Adipocyte (in vitro differentiated cells): ENCODE results near the gene TWSG1.

Experiments
- DNase-seq: peaks from one replicate; pipeline ENCODE4 v3.0.0-alpha.2; 2015; ENCODE audit warnings: low read depth
- H3K27me3 ChIP-seq: replicated peaks from 2 replicates; pipeline ENCODE4 v1.7.0; 2013; ENCODE audit warnings: mild to moderate bottlenecking, low read length, moderate library complexity; ENCODE audit not compliant: control insufficient read depth, insufficient read depth
- H3K36me3 ChIP-seq: 2 replicates; pipeline ENCODE4 v1.7.0; 2013; ENCODE audit warnings: low read length, mild to moderate bottlenecking, moderate library complexity; ENCODE audit not compliant: control insufficient read depth, insufficient read depth, severe bottlenecking
- H3K4me1 ChIP-seq: 2 replicates; pipeline ENCODE4 v1.7.0; 2013; ENCODE audit warnings: mild to moderate bottlenecking, low read length, moderate library complexity; ENCODE audit not compliant: control insufficient read depth, insufficient read depth
- H3K4me3 ChIP-seq: 2 replicates; pipeline ENCODE4 v1.7.0; 2013; ENCODE audit warnings: mild to moderate bottlenecking, low read length, moderate library complexity
- H3K9ac ChIP-seq: 2 replicates; pipeline ENCODE4 v1.7.0; 2013; ENCODE audit warnings: mild to moderate bottlenecking, low read length, moderate library complexity
- H3K9me3 ChIP-seq: 2 replicates; pipeline ENCODE4 v1.7.0; 2013; ENCODE audit warnings: mild to moderate bottlenecking, low read length, moderate library complexity; ENCODE audit not compliant: control insufficient read depth

Gene TWSG1

DNA sequence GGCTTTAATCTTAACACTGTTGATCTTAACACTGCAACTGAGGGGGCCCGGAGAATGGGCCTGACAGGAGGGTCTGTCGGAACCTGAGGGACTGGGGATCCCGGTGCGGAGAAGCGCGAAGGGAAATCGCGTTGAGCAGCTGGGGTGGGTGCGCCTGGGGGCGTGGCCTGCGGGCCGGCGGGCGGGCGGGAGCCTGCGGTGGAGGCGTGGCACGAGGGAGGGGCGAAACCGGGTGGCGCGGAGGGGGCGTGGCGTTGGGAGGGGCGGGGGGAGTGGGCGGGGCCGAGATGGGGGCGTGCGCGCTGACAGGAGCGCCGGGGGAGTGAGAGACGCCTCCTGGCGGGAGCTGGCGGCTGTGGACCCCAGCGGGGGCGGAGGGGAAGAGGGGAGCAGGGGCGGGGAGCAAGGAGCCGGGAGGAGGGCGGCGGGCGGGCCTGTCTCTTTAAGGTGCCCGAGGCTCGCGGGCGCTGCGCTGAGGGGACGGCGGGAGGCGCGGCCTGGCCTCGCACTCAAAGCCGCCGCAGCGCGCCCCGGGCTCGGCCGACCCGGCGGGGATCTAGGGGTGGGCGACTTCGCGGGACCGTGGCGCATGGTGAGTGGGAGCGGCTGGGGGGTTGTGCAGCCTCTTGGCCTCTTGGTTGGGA, at the start of gene TWSG1:
TWSG1 (plus strand) TSS at position 445 of the 644 bp plus-strand sequence. CDS start 2,457 bp downstream, outside the sequence.
- Histone ChIP-seq H3K4me3 (peak within 1 kb of the TSS; percentile 97), H3K4me1 (peaks cover 6% of the 10 kb centered on the region), H3K27me3 (no peaks in the 10 kb centered on the region), H3K36me3 (peaks cover 18% of the 10 kb centered on the region), H3K9me3 (no peaks in the 10 kb centered on the region), H3K9ac (peak within 1 kb of the TSS; percentile 90)
- DNase-seq = peak; percentile 98

DNA sequence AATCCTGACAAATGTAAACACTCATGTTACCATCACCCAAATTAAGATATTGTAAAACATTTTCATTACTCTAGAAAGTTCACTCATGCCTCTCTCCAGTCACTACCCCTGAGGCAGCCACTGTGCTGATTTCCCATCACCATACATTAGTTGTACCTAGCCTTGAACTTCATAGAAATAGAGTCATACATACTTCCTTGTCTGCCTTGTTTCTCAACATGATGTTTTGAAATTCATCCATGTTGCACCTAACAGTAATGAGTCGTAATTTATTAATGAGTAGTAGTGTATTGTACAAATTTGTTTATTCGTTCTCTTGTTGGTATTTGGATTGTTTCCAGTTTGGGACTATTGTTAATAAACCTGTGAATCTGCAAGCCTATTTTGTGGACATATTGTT, 49.0 kb upstream of the TWSG1 start:
- Histone ChIP-seq H3K27me3 (no peaks in the 10 kb centered on the region), H3K9me3 (no peaks in the 10 kb centered on the region), H3K36me3 (peaks cover 25% of the 10 kb centered on the region), H3K4me3 (no peak overlapping the region), H3K4me1 (no peaks in the 10 kb centered on the region), H3K9ac (no peak overlapping the region)
- no peak for DNase-seq

DNA sequence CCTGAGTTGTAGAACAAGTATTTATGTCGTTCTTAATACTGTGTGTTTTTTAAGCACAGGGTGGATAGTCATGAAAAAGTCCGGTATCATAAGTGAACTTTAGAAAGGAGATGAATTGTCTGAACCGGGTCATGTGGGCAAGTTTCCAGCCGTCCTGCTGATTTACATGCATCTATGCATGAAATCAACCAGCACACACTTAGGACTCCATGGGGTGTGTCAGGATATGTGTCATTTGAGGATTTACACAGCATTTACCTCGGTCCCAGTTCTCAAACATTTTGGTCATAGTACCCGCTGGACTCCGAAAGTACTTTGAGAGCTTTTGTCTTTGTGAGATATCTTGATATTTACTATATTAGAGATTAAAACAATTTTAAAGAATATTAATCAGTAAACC, 47.5 kb upstream of the TWSG1 start:
- H3K36me3 ChIP-seq = peaks cover 13% of the 10 kb centered on the region
- H3K9ac ChIP-seq = no peak overlapping the region
- H3K4me1 ChIP-seq = no peaks in the 10 kb centered on the region
- no peaks in the 10 kb centered on the region for H3K27me3 ChIP-seq
- DNase-seq = no peak
- no peak overlapping the region for H3K4me3 ChIP-seq
- no peaks in the 10 kb centered on the region for H3K9me3 ChIP-seq

DNA sequence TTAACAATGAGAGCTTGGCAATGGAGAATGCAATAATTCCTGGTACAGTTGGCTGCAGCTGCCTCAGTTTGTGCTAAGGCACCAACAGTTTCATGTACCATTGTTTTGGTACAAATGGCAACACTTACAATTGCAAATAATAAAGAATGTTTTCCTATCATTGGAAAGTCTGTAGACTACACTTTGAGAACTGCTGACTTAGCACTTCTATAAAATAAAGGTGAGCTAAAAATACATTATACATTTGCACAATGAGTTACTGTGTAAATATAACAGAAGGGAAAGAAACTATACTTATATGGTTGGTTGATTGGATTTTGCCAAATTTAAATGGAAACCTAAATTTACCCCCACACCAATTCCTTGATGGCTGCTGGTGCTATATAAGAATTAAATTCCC, 44.9 kb upstream of the TWSG1 start:
- Histone ChIP-seq H3K4me1 (no peaks in the 10 kb centered on the region), H3K9me3 (peaks cover 6% of the 10 kb centered on the region), H3K36me3 (no peaks in the 10 kb centered on the region), H3K27me3 (no peaks in the 10 kb centered on the region), H3K4me3 (no peak overlapping the region), H3K9ac (no peak overlapping the region)
- no peak for DNase-seq

DNA sequence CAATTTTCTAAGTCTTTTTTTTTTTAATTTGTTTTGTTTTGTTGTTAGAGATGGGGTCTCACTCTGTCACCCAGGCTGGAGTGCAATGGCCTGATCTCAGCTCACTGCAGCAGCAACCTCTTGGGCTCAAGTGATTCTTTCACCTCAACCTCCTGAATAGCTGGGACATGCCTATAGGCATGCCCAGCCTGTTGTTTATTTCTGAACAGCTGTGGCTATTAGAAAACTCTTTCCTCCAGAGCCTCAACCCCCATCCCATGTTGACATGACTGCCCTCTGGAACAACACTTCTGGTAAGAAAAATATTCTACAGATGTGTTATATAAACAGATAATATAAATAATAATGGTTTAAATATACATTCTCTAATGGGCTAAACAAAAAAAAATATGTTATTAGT, 44.4 kb upstream of the TWSG1 start:
- Histone ChIP-seq H3K27me3 (no peaks in the 10 kb centered on the region), H3K36me3 (no peaks in the 10 kb centered on the region), H3K4me1 (no peaks in the 10 kb centered on the region), H3K9me3 (peaks cover 6% of the 10 kb centered on the region), H3K9ac (no peak overlapping the region), H3K4me3 (no peak overlapping the region)
- DNase-seq = peak; percentile 15

DNA sequence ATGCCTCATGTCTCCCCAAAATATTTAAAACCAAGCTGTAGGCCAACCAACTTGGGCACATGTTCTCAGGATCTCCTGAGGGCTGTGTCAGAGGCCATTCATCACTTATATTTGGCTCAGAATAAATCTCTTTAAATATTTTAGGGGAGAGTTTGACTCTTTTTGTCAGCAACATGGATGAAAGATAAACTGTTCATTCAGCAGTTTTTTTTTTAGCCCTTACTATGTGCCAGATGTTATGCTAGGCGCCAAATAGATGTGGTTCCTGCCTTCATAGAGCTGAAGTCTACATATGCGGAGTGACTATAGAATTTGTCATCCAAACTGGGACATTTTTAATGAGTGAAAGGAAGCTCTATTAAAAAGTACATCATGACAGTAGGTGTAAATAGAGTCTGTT, 42.5 kb upstream of the TWSG1 start:
- Histone ChIP-seq H3K27me3 (no peaks in the 10 kb centered on the region), H3K4me1 (no peaks in the 10 kb centered on the region), H3K36me3 (no peaks in the 10 kb centered on the region), H3K9me3 (peaks cover 6% of the 10 kb centered on the region), H3K4me3 (no peak overlapping the region), H3K9ac (no peak overlapping the region)
- DNase-seq = no peak

DNA sequence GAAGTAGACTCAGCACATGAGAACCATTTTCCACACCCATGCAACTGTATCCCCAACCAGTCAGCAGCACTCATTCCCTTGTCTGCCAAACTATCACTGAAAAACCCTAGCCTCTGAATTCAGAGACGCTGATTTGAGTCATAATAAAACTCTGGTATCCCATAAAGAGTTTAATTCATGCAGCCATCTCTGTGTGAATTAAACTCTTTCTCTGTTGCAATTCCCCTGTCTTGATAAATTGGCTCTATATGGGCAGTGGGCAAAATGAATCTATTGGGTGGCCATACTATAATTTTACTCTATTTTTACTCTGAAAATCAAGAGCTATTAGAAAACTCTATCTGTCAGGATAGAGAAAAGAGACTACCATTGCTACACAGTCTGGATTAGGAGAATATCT, 40.6 kb upstream of the TWSG1 start:
- no peaks in the 10 kb centered on the region for H3K4me1 ChIP-seq
- no peaks in the 10 kb centered on the region for H3K27me3 ChIP-seq
- H3K9ac ChIP-seq = no peak overlapping the region
- no peak overlapping the region for H3K4me3 ChIP-seq
- DNase-seq = no peak
- H3K9me3 ChIP-seq = peaks cover 6% of the 10 kb centered on the region
- H3K36me3 ChIP-seq = no peaks in the 10 kb centered on the region

DNA sequence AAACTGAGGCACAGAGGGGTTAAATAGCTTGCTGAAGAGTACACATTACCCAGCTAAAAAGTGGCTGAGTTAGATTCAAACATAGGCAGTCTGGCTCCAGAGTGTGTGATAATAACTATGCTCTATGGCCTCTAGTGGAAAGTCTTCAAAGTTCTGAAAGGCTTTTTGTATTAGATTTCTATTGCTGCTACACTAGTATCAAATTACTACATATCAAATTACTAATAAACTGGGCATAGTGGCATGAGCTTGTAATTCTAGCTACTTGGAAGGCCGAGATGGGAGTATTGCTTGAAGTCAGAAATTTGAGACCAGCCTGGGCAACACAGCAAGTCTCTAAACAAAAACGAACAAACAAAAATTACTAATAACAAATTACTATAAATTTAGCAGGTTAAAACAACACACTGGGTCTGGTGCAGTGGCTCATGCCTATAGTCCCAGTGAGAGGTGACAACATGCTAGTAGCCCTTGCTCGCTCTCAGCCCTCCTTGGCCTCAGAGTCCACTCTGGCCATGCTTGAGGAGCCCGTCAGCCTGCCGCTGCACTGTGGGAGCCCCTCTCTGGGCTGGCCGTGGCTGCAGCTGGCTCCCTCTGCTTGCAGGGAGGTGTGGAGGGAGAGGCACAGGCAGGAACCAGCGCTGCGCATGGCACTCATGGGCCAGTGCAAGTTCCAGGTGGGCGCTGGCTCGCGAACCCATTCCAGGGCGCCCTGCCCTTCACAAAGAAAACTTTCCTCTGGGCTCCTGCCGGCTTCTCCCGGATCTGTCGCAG, 38.2 kb upstream of the TWSG1 start:
- no peak overlapping the region for H3K4me3 ChIP-seq

DNA sequence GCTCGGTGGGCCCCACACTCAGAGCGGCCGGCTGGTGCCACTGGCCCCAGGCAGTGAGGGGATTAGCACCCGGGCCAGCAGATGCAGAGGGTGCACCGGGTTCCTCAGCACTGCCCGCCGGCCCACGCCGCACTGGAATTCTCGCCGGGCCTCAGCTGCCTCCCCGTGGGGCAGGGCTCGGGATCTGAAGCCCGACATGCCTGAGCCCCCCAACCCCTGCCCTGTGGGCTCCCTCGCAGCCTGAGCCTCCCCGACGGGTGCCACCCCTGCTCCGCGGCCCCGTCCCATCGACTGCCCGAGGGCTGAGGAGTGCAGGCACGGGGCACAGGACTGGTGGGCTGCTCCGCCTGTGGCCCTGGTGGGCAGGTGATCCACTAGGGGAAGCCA, 37.6 kb upstream of the TWSG1 start:
- no peak overlapping the region for H3K9ac ChIP-seq
- H3K4me3 ChIP-seq = no peak overlapping the region
- peaks cover 6% of the 10 kb centered on the region for H3K9me3 ChIP-seq
- no peaks in the 10 kb centered on the region for H3K36me3 ChIP-seq
- no peak for DNase-seq
- no peaks in the 10 kb centered on the region for H3K27me3 ChIP-seq
- H3K4me1 ChIP-seq = no peaks in the 10 kb centered on the region

More for the DNA sequence above, 38.2 kb upstream of the TWSG1 start:
- no peak overlapping the region for H3K9ac ChIP-seq
- DNase-seq = peak; percentile 27
- no peaks in the 10 kb centered on the region for H3K4me1 ChIP-seq
- H3K27me3 ChIP-seq = no peaks in the 10 kb centered on the region
- peaks cover 6% of the 10 kb centered on the region for H3K9me3 ChIP-seq
- no peaks in the 10 kb centered on the region for H3K36me3 ChIP-seq

DNA sequence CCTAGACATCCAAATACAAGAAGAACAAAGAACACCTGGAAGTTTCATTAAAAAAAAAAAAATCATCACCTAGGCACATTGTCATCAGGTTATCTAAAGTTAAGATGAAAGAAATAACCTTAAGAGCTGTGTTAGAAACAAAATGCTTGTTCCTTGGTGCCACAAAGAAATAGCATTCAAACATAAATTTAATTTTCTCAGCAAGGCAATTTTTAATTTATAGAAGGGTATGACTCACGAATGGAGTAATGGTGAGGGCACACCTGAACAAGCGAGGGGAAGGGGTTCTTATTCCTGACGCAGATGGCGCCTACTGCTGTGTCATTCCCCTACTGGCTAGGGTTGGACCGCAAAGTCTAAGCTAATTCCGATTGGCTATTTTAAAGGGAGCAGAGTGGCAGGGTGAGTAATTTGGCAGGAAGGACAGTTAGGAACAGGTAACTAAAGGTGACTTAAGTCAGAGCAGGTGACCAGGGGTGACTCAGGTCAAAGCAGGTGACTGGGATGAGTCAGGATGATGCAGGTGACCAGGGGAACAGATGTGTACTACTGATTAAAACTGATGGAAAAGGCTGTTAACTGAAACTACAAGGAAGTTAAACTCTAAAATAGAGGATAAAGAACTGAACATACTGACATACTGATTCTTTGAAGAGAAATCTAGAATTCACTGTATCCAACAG, 30.0 kb upstream of the TWSG1 start:
- Histone ChIP-seq H3K9me3 (peaks cover 16% of the 10 kb centered on the region), H3K9ac (no peak overlapping the region), H3K36me3 (no peaks in the 10 kb centered on the region), H3K4me1 (no peaks in the 10 kb centered on the region), H3K27me3 (no peaks in the 10 kb centered on the region), H3K4me3 (no peak overlapping the region)
- DNase-seq = no peak

DNA sequence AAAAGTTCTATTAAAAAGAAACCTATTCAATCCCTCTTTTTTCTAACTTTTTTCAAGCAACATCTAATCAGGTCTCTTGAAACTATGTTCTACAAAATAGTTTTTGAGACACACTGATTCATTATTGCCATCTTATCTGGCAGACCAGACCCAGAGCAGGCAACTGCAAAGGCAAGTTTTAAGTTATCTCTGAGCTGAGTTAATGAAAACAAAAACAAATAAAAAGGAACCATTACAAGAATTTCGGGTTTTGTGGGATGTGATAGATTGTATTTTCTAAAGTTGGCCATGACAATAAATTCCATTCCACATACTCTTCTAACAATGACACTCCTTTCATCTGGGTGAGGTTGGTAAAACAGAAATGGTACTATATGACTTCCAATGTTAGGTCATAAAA, 15.2 kb upstream of the TWSG1 start:
- no peaks in the 10 kb centered on the region for H3K4me1 ChIP-seq
- H3K9me3 ChIP-seq = no peaks in the 10 kb centered on the region
- no peaks in the 10 kb centered on the region for H3K36me3 ChIP-seq
- no peaks in the 10 kb centered on the region for H3K27me3 ChIP-seq
- no peak overlapping the region for H3K9ac ChIP-seq
- H3K4me3 ChIP-seq = no peak overlapping the region
- DNase-seq = no peak
